Measurements from ENCODE around the gene AKAP10.

AKAP10 gene

GRCh38 chr17:19877364-19877945 lies 100.2 kb downstream of the AKAP10 start:
- CTCF ChIA-PET, result no interaction called here

DNA sequence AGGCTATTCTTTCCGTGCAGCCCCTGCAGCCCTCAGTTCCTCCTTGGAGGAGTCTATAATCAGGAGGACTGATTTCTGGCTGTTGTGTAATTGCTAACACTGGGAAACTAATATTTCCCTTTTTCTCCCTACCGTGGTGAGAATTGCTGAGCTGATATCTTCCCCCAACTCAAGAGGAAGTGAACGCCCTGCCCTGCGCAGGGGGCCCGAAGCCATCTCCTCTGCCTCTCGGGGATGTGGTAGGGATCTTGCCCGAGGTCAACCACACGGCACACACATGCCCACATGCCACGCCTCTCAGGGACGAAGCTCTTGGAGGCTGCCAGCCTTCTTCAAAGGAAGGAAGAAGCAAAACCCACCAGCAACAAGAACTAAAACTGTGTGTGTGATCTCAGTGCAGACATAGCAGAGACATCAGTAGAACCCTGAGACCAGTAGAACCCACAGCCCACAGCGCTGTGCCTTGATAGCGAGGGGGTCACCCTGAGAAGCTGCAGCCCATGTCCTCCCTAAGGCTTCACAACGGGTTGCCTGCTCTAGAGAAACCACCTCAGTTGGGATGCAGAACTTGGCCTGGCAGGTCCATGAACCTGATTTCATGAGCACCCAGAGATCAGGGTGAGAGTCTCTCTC lies 101.0 kb downstream of the AKAP10 start:
- ChIA-PET POLR2A (interaction anchor here (0.5 kb wide), 1 partner anchor 15 kb away, joined by 3 read pairs; no protein-coding TSS in a partner anchor), CTCF (no interaction called here)
- TF ChIP-seq, protein P1, sequence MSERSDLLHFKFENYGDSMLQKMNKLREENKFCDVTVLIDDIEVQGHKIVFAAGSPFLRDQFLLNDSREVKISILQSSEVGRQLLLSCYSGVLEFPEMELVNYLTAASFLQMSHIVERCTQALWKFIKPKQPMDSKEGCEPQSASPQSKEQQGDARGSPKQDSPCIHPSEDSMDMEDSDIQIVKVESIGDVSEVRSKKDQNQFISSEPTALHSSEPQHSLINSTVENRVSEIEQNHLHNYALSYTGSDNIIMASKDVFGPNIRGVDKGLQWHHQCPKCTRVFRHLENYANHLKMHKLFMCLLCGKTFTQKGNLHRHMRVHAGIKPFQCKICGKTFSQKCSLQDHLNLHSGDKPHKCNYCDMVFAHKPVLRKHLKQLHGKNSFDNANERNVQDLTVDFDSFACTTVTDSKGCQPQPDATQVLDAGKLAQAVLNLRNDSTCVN (tag by site-specific recombination; optimal IDR thresholded peaks at IDR 0.05), result no peak
- TF ChIP-seq EGR2 (tag by site-specific recombination; IDR thresholded peaks at IDR 0.05; ENCODE audit: low read depth) (no peak), ZNF423 (tag by site-specific recombination; IDR thresholded peaks at IDR 0.05) (no peak)
- H3K27ac ChIP-seq (ENCODE audit: extremely low read depth, low read depth, low read length), result no peak overlapping the region
- H3K4me1 ChIP-seq (ENCODE audit: control insufficient read depth, insufficient read depth, low read length), result no peaks in the 10 kb centered on the region
- no peaks in the 10 kb centered on the region for H3K36me3 ChIP-seq (ENCODE audit: control insufficient read depth in 2 of 2, insufficient read depth in 1 of 2, low read length in 2 of 2)
- H3K9me3 ChIP-seq (ENCODE audit: control insufficient read depth, insufficient read depth, low read depth, low read length), result no peaks in the 10 kb centered on the region
- H3K4me3 ChIP-seq (ENCODE audit: low read depth, low read length), result no peak overlapping the region

More at GRCh38 chr17:19877364-19877945, 100.2 kb downstream of the AKAP10 start:
- Histone ChIP-seq H3K9me3 (ENCODE audit: control insufficient read depth, insufficient read depth, low read depth, low read length) (no peaks in the 10 kb centered on the region), H3K4me1 (ENCODE audit: control insufficient read depth, insufficient read depth, low read length) (no peaks in the 10 kb centered on the region), H3K36me3 (ENCODE audit: control insufficient read depth in 2 of 2, insufficient read depth in 1 of 2, low read length in 2 of 2) (no peaks in the 10 kb centered on the region), H3K4me3 (ENCODE audit: low read depth, low read length) (no peak overlapping the region), H3K27ac (ENCODE audit: extremely low read depth, low read depth, low read length) (no peak overlapping the region)
- POLR2A ChIA-PET, result interaction anchor here (0.5 kb wide), 1 partner anchor 16 kb away, joined by 3 read pairs; no protein-coding TSS in a partner anchor
- TF ChIP-seq ZXDB (tag by site-specific recombination; IDR thresholded peaks at IDR 0.05) (no peak), ZNF302 (tag by site-specific recombination; IDR thresholded peaks at IDR 0.05; ENCODE audit: low read depth) (no peak), ZNF785 (tag by site-specific recombination; IDR thresholded peaks at IDR 0.05) (no peak)
- TF ChIP-seq, protein P2, sequence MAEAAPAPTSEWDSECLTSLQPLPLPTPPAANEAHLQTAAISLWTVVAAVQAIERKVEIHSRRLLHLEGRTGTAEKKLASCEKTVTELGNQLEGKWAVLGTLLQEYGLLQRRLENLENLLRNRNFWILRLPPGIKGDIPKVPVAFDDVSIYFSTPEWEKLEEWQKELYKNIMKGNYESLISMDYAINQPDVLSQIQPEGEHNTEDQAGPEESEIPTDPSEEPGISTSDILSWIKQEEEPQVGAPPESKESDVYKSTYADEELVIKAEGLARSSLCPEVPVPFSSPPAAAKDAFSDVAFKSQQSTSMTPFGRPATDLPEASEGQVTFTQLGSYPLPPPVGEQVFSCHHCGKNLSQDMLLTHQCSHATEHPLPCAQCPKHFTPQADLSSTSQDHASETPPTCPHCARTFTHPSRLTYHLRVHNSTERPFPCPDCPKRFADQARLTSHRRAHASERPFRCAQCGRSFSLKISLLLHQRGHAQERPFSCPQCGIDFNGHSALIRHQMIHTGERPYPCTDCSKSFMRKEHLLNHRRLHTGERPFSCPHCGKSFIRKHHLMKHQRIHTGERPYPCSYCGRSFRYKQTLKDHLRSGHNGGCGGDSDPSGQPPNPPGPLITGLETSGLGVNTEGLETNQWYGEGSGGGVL (tag by site-specific recombination; IDR thresholded peaks at IDR 0.05), result no peak

DNA sequence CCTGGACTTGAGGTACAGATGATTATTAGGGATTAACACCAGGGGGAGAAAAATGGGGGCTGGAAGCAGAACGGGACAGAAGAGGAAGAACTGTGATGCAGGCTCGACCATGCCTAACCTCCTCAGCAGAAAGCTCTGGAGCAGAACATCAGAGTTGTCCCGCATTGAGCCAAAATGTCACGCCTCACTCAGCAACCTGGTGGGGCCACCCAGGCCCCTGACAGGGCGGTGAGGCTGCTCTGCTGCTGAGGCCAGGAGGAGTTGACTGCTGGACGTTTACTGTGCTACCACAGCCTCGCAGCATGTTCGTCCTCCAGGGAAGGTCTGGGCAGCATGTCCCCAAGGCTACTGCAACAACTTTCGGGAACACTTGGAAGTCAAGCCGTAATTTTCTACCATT lies 103.4 kb downstream of the AKAP10 start:
- ChIA-PET CTCF (interaction anchor here (0.6 to 1.4 kb wide), 2 partner anchors 19 to 103 kb away, joined by 3 read pairs; partner anchors contain the start of gene AKAP10), POLR2A (no interaction called here)
- Histone ChIP-seq H3K36me3 (ENCODE audit: control insufficient read depth in 2 of 2, insufficient read depth in 1 of 2, low read length in 2 of 2) (no peaks in the 10 kb centered on the region), H3K4me3 (ENCODE audit: low read depth, low read length) (no peak overlapping the region), H3K27ac (ENCODE audit: extremely low read depth, low read depth, low read length) (no peak overlapping the region), H3K4me1 (ENCODE audit: control insufficient read depth, insufficient read depth, low read length) (no peaks in the 10 kb centered on the region), H3K9me3 (ENCODE audit: control insufficient read depth, insufficient read depth, low read depth, low read length) (no peaks in the 10 kb centered on the region)
- TF ChIP-seq KLF1 (tag by site-specific recombination; IDR thresholded peaks at IDR 0.05) (no peak), ZNF610 (tag by site-specific recombination; IDR thresholded peaks at IDR 0.05; ENCODE audit: borderline replicate concordance) (no peak), ZNF350 (tag by site-specific recombination; IDR thresholded peaks at IDR 0.05) (no peak), ZNF580 (tag by site-specific recombination; IDR thresholded peaks at IDR 0.05) (no peak), ZFHX2 (tag by site-specific recombination; conservative IDR thresholded peaks at IDR 0.05) (no peak), ZNF140 (tag by site-specific recombination; IDR thresholded peaks at IDR 0.05) (no peak), ZNF426 (tag by site-specific recombination; IDR thresholded peaks at IDR 0.05) (no peak), ZNF133 (tag by site-specific recombination; IDR thresholded peaks at IDR 0.05) (no peak), GLI4 (tag by site-specific recombination; IDR thresholded peaks at IDR 0.05) (no peak), ZBTB11 (tag by site-specific recombination; conservative IDR thresholded peaks at IDR 0.05; ENCODE audit: low read depth) (no peak), ZSCAN30 (tag by site-specific recombination; IDR thresholded peaks at IDR 0.05) (no peak)
- TF ChIP-seq, protein P3, sequence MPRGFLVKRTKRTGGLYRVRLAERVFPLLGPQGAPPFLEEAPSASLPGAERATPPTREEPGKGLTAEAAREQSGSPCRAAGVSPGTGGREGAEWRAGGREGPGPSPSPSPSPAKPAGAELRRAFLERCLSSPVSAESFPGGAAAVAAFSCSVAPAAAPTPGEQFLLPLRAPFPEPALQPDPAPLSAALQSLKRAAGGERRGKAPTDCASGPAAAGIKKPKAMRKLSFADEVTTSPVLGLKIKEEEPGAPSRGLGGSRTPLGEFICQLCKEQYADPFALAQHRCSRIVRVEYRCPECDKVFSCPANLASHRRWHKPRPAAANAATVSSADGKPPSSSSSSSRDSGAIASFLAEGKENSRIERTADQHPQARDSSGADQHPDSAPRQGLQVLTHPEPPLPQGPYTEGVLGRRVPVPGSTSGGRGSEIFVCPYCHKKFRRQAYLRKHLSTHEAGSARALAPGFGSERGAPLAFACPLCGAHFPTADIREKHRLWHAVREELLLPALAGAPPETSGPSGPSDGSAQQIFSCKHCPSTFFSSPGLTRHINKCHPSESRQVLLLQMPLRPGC (tag by site-specific recombination; IDR thresholded peaks at IDR 0.05), result no peak

Measured in HEK293 (cell line).